NCI-H526 treated with DMSO at 0.1 percent for 48 hours (cell line): ENCODE measurements around the gene LEMD1.
"Not testable (repeated sequence)": the region's sequence is repeated elsewhere in the genome, so short reads cannot be mapped to it uniquely, and the experiment has no call there.

Source experiments
- DNase-seq: peaks from one replicate; lab custom pipeline; 2025; lab: John Stamatoyannopoulos, UW

The LEMD1 gene

GRCh38 chr1:205380882-205381281, 41.0 kb downstream of the LEMD1 start:
- DNase-seq, result no peak

- no peak for DNase-seq
These were observed 42.8 kb downstream of the LEMD1 start for GRCh38 chr1:205379056-205379455.

GRCh38 chr1:205377355-205377754, 44.5 kb downstream of the LEMD1 start:
- no peak for DNase-seq

- no peak for DNase-seq
These were observed 45.1 kb downstream of the LEMD1 start for GRCh38 chr1:205376739-205377138.

GRCh38 chr1:205375835-205376545, 45.9 kb downstream of the LEMD1 start:
- DNase-seq, result peak; percentile 29

DNA sequence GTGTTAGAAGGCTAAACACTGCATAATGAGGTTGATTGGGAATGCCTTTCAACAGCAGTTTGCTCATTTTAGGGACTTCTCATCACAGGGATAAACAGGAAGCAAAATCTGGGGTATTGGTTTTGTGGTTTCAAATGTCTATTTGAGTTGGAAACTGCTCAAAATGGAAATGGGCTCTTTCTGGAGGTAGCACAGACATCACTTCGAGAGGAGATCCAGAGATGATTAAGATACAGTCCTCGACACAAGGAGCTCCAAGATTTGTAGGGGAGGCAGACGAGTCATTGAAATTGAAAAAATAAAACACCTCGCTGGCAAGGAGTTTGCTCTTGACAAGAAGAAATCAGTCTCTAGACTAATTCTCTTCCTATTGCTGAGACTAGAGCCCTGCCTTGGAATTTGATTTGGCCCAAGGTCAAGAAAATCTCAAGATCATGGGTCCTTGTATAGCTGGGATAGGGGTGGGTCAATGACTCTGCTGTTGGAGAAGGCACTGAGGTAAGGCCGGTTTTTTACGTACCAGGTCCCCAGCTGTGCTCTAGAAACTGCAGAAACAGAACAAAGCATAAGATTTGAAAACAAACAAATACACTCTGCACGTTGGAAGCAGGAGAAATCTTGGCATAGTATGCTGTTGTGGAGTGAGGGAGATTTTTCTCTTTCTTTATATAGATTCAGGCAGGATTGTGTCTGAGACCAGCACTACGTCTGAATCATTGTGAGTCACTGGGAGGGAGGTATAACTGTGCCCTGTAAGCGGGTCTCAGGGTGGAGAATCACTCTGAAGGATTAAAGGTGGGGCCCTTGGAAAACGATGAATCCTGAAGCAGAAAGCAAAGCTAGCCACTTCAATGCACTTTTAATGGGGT, 47.4 kb downstream of the LEMD1 start:
- no peak for DNase-seq

GRCh38 chr1:205373798-205374175, 48.1 kb downstream of the LEMD1 start:
- DNase-seq, result no peak

- DNase-seq, result no peak
These were observed 48.6 kb downstream of the LEMD1 start for GRCh38 chr1:205373022-205373797.

GRCh38 chr1:205371871-205372660, 49.8 kb downstream of the LEMD1 start:
- no peak for DNase-seq

DNA sequence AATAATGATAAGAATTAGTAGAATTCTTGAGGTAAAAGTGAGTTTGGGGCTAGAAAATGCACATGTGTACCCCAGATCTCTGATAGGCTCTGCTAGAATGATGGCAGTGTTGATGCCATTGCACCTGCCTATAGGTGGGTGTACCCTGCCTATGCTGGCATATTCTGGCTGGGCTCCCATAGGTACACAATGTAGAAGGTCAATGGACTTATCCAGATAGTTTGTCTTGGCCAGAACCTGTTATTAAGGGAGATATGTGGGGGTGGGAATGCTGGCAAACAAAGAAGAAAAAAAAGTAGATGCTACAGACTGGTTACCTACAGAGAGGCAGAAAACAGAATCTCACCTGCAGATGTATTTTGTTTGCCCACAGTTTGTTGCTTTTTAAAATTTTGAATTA, 51.1 kb downstream of the LEMD1 start:
- DNase-seq, result no peak

DNA sequence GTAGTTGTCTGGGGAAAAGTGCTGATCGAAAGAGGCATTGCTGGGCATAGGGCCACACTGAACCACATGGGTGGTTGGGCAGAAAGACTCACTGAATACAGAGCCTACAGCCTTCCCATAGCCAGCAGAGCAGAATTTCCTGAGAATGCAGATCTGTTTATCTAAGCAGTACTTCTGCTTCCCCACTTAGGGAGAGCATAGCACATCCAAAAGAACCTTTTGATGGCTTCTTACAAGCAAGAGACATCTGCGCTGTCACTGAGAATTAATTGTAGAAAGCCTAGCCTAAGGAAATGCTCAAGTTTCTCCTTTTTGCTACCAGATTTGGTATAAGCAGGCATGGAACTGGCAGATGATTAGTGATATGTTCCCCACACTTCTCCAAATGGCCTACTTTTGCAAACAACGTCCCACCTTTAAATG, 52.1 kb downstream of the LEMD1 start:
- no peak for DNase-seq

DNA sequence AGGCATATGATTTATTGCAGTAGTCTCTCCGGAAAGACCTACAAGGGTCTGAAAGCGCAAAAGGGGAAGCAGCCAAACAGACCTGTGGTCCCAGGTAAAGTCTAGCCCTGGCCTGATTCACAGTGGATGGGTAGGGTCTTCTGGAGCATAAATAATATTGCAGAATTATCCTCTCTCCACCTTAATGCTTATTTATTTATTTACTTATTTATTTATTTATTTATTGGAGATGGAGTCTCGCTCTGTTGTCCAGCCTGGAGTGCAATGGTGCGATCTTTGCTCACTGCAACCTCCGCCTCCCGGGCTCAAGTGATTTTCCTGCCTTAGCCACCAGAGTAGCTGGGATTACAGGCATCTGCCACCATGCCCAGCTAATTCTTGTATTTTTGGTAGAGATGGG, 53.4 kb downstream of the LEMD1 start:
- no peak for DNase-seq

GRCh38 chr1:205365945-205366463, 55.9 kb downstream of the LEMD1 start:
- DNase-seq, result no peak

DNA sequence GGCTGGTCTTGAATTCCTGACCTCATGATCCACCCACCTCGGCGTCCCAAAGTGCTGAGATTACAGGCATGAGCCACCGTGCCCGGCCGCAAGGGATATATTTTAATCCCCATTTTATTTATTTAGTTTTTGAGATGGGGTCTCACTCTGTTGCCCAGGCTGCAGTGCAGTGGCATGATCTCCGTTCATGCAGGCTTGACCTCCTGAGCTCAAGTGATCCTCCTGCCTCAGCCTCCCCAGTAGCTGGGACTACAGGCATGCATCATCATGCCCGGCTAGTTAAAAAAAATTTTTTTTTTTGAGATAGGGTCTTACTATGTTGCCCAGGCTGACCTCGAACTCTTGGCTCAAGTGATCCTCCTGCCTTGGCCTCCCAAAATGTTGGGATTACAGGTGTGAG, 56.8 kb downstream of the LEMD1 start:
- not testable (repeated sequence) for DNase-seq

DNA sequence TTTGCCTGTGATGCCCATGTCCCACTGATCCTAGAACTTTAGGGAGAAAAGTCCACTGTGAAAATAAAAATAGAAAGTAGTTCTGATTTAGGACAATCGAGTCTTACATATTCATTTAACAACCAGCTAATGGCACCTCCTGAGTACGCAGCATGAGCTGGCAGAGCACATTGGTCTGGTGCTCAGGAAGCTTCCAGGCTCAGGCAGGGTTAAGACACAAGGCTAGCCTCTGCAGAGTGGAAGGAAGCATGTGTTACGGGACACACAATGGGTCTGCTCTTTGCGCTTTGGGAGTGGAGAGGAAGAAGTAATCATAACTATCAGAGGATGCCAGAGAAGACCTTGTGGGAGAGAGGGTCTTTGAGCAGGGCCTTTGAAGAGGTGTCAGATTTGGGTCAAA, 61.0 kb downstream of the LEMD1 start:
- no peak for DNase-seq

- no peak for DNase-seq
These were observed 61.9 kb downstream of the LEMD1 start for GRCh38 chr1:205359771-205360565.

GRCh38 chr1:205358579-205358978, 63.3 kb downstream of the LEMD1 start:
- no peak for DNase-seq

GRCh38 chr1:205357567-205357966, 64.3 kb downstream of the LEMD1 start:
- no peak for DNase-seq

DNA sequence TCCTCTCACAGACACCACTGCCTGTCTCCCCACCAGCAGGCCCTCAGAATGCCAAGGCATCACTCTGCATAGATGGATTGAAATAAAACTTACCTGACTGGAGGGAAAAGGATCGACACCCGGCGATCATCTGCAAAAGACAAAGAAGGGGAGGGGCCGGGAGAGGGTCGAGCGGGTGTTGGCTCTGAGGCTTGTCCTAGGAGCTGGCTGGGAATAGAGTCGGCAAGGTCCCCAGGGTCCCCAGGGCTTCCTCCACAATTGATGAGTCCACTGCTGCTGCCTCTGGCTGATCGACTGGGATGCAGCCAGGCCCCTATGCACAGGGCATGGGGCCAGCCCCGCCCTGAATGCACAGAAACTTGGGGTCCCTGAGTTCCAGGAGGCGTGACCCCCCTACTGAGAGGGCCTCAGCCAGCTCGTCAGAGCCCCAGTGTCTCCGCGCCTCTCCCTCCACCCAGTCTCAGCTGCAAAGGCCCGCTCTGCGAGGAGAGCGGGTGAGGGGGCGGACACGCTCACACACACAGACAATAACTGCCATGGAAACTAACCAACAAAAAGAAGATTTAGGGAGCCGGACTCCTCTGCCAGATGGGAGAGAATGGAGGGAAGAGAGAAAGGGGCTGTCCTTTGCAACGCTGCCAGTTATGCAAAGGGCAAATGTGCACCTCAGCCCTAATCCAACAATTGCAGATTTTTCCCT, 65.3 kb downstream of the LEMD1 start, which contains the start of gene KLHDC8A:
Gene KLHDC8A (minus strand): TSS at position 483 of the 700 bp plus-strand sequence. CDS start 13,318 bp downstream, outside the sequence.
- DNase-seq, result no peak

GRCh38 chr1:205355075-205355453, 66.8 kb downstream of the LEMD1 start:
- DNase-seq, result no peak
